Small intestine (tissue), 7 donors: ENCODE results near the gene ADAP1. TPM values are rescaled to one million over a fixed set of nuclear protein-coding genes. Genes with fewer than 3 reads are reported as not detected.

Experiments
- DNase-seq, 2 donors: peaks; one replicate each; pipeline versions ENCODE4 v3.0.0 to v3.0.0-alpha.2; 2013
- FAIRE-seq: peaks from 2 replicates; lab custom pipeline; 2012; peaks lifted over from hg19 to GRCh38; lab: Jason Lieb, UNC
- H3K27ac ChIP-seq, 3 donors: one replicate each; pipeline ENCODE4 v1.5.1; 2013; ENCODE audit warnings: low read length in 2 of 3, mild to moderate bottlenecking in 2 of 3, control low read depth in 1 of 3, inconsistent platforms in 1 of 3, low read depth in 1 of 3, moderate library complexity in 1 of 3
- H3K27me3 ChIP-seq, 3 donors: one replicate each; pipeline ENCODE4 v1.6.1; 2013; ENCODE audit warnings: low read length in 3 of 3, inconsistent platforms in 1 of 3; ENCODE audit not compliant: control insufficient read depth in 3 of 3, insufficient read depth in 3 of 3
- H3K36me3 ChIP-seq, 3 donors: one replicate each; pipeline ENCODE4 v1.6.1; 2013; ENCODE audit warnings: low read length in 3 of 3, inconsistent platforms in 1 of 3, low read depth in 1 of 3, mild to moderate bottlenecking in 1 of 3, moderate library complexity in 1 of 3; ENCODE audit not compliant: control insufficient read depth in 3 of 3, insufficient read depth in 2 of 3
- H3K4me1 ChIP-seq, 3 donors: one replicate each; pipeline ENCODE4 v1.6.1; 2013; ENCODE audit warnings: low read length in 2 of 3, inconsistent platforms in 1 of 3, low read depth in 1 of 3, mild to moderate bottlenecking in 1 of 3, moderate library complexity in 1 of 3; ENCODE audit not compliant: control insufficient read depth in 3 of 3, insufficient read depth in 2 of 3
- H3K4me3 ChIP-seq, 3 donors: one replicate each; pipeline ENCODE4 v1.5.1; 2013; ENCODE audit warnings: low read length in 3 of 3, control low read depth in 1 of 3, inconsistent platforms in 1 of 3, low read depth in 1 of 3, mild to moderate bottlenecking in 1 of 3, moderate library complexity in 1 of 3
- H3K9me3 ChIP-seq, 2 donors: one replicate each; pipeline ENCODE4 v1.6.1; 2013; ENCODE audit warnings: low read depth in 1 of 2, low read length in 1 of 2; ENCODE audit not compliant: control insufficient read depth in 2 of 2, insufficient read depth in 1 of 2
- WGBS, 3 donors: extraction: QIAGEN DNeasy Blood & Tissue Kit; methylation state at CpG; one replicate each; pipeline ENCODE4 v1.1.7; 2013; 5-methylcytosine and 5-hydroxymethylcytosine counted together
- polyA plus RNA-seq, 4 donors: library from polyadenylated mRNA; stranded (reverse) in 3 of 4; unstranded in 1 of 4; fragments of 200-250 nt in 3 of 4; fragments of 120-200 nt in 1 of 4; gene quantifications; one replicate each; pipeline versions ENCODE4 v1.2.1 to v1.2.3, GENCODE V29; 2013
- donor health status: healthy with polysubstance abuse.
- donor health status: control.
- donor health status: control.
- donor health status: Bipolar disorder and iron deficiency.
- donor health status: healthy.

ADAP1 gene
- polyA plus RNA-seq, 4 donors = 69.2 to 113 (median 86.7) TPM

DNA sequence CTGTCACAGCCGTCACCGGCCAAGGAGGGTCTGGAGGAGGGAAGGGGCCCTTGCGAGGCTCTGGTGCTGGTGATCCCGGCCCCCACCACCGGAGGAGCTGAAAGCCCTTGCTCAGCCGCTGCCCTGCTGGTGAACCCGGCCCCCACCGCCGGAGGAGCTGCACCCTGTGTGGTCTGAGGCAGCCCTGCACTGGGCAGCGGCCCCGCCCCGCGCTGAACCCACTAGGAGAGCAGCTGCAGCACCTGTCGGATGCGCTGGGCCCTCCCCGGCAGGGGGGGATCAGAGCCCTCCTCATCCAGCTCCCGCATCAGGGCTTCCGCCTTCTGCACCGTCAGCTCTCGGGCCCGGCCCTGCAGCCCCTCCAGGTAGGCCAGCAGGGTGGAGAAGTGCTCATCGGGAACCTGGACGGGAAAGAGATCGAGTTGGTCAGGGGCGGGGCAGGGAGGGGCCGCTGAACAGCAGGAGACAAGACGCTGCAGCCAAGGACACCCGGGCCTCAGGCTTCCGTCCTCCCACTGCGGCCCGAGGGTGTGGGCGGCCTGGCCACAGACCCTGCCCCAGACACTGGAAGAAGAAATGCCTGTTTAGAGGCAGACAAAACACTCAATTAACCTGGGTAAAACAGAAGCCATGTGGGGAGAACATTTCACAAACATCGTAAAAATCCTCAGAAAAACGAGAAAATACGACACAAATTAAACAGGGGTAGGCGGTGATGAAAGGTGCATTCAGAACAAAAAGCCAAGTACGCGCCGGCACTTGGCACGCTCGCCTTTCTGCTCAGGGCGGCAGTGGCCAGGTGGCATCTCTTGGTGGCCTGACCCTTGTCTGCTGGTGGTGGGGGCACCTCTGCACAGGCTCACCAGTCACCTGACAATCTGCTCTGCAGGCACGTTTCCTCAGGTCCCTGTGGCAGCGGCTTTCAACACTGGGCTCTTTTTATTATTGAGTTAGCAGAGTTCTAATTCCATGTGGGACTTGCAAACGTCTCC, 43.2 kb upstream of the ADAP1 start:
- H3K27ac ChIP-seq = no peak overlapping the region
- H3K4me1 ChIP-seq = peaks cover 0 to 9% (median 0%) of the 10 kb centered on the region in 3 donors
- no peak overlapping the region for H3K4me3 ChIP-seq
- DNase-seq = no peak
- H3K36me3 ChIP-seq = peaks cover 0 to 50% (median 4%) of the 10 kb centered on the region in 3 donors
- H3K9me3 ChIP-seq = no peaks in the 10 kb centered on the region
- H3K27me3 ChIP-seq = no peaks in the 10 kb centered on the region
- no peak for FAIRE-seq
- WGBS, 3 donors = 73 to 80% (median 79%) methylated on average over 38 to 45 of the region's 45 CpGs

DNA sequence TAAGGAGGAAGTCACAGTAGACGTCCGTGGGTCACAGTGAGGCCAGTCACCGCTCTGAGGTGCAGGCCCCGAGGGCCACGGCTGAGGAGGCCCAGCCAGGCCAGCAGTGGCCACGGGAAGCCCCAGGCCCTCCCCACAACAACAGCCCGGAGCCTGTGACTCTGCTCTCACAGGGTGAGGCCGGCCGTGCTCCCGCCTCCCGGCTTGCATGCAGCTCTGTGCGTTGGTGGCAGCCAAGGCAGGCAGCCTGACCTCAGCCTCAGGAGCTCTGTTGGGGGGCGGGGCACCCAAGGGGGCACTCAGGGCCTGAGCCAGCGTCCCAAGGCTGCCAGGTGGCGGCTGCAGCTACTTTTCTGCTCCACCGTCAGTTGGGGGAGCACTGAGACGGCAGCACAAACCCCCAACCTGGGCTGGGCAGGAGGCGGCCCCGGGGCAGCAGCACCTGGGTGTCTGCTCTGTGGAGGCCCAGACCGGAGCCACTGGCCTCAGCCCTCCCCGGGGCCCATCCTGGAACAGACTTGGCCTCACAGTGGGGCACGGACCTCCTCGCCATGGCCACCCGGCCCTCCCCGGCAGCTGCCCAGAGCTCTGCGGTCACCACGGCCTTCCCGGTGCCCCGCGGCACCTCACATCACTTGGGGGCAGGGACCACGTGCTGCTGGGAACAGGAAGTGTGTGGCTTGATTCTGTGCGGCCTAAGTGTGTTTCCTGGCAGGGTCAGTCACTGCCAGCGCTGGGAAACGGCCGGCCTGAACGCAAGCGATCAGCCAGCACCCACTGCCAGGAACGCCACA, 41.8 kb upstream of the ADAP1 start:
- peaks cover 0 to 50% (median 4%) of the 10 kb centered on the region in 3 donors for H3K36me3 ChIP-seq
- no peaks in the 10 kb centered on the region for H3K9me3 ChIP-seq
- DNase-seq = no peak
- H3K4me1 ChIP-seq = peaks cover 0 to 19% (median 0%) of the 10 kb centered on the region in 3 donors
- H3K4me3 ChIP-seq = no peak overlapping the region
- no peak overlapping the region for H3K27ac ChIP-seq
- WGBS, 3 donors = 85 to 88% (median 87%) methylated on average over 37 to 38 of the region's 38 CpGs
- no peak for FAIRE-seq
- H3K27me3 ChIP-seq = no peaks in the 10 kb centered on the region

DNA sequence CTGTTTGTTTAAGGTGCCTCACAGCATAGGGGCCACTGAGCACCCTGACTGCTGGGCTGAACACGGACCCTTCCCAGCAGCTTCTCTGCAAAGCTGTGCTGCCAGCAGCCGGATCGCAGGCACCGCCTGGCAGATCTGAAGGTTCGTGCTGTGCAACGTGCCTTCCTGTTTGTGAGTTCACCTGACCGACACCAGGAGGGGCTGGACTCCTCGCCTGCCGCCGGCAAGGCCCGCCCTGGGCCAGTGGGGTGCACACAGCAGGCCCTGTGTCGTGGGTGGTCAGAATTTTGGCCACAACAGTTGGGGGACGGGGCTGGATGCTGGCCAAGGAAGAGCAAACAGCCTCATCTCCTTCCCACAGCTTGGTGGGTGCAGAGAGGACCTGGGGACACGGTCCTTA, 41.1 kb upstream of the ADAP1 start:
- H3K27me3 ChIP-seq = no peaks in the 10 kb centered on the region
- DNase-seq = peak in 1 of 2 donors; percentile 5
- H3K27ac ChIP-seq = no peak overlapping the region
- no peaks in the 10 kb centered on the region for H3K9me3 ChIP-seq
- H3K4me1 ChIP-seq = peaks cover 0 to 26% (median 0%) of the 10 kb centered on the region in 3 donors
- no peak overlapping the region for H3K4me3 ChIP-seq
- peaks cover 0 to 45% (median 4%) of the 10 kb centered on the region in 3 donors for H3K36me3 ChIP-seq
- FAIRE-seq = no peak
- 89 to 91% (median 90%) methylated on average over 14 of the region's 14 CpGs for WGBS, 3 donors

DNA sequence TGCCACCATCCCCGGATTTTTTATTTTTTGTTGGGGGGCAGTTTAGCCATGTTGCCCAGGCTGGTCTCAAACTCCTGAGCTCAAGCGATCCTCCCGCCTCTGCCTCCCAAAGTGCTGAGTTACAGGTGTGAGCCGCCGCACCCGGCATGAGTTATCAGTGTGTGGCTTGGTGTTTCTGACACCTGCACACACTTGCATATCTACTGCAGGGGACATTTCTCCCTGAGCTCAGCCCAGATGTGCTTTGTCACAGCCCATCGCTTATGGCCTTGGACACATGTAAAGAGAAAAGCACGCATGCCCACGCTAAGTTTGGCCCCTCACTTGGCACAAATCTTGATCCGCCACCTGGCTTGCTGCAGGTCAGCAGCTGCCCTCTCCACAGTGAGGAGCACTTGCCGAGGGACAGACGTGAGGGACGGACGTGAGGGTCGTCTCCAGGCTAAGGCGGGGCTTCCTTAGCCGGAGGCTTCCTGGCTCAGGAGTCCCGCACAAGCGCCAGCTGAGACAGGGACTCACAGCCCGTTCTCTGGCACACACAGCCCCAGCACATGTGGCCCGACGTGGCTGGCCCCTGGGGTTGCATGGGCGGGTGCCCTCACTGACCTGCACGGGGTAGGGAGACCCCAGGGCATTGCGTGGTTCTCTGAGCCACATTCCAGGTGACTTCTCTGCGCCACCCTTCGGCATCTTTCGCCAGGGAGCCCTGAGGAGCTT, 40.3 kb upstream of the ADAP1 start:
- WGBS, 3 donors = 78 to 79% (median 78%) methylated on average over 27 to 28 of the region's 28 CpGs
- no peak for FAIRE-seq

GRCh38 chr7:992709-993607, 38.5 kb upstream of the ADAP1 start:
- DNase-seq = peak; percentile 94 to 97
- Histone ChIP-seq H3K9me3 (no peaks in the 10 kb centered on the region), H3K36me3 (peaks cover 0 to 54% (median 4%) of the 10 kb centered on the region in 3 donors), H3K27me3 (peaks cover 0 to 2% (median 0%) of the 10 kb centered on the region in 3 donors), H3K27ac (peak overlapping the region in 1 of 3 donors; percentile 6), H3K4me3 (no peak overlapping the region), H3K4me1 (peaks cover 0 to 38% (median 0%) of the 10 kb centered on the region in 3 donors)
- WGBS, 3 donors = 21 to 23% (median 22%) methylated on average over 34 of the region's 34 CpGs
- FAIRE-seq = no peak

More for the DNA sequence above, 40.3 kb upstream of the ADAP1 start:
- Histone ChIP-seq H3K36me3 (peaks cover 0 to 41% (median 4%) of the 10 kb centered on the region in 3 donors), H3K27ac (no peak overlapping the region), H3K4me1 (peaks cover 0 to 27% (median 0%) of the 10 kb centered on the region in 3 donors), H3K9me3 (no peaks in the 10 kb centered on the region), H3K27me3 (no peaks in the 10 kb centered on the region), H3K4me3 (no peak overlapping the region)
- peak in 1 of 2 donors; percentile 10 for DNase-seq

DNA sequence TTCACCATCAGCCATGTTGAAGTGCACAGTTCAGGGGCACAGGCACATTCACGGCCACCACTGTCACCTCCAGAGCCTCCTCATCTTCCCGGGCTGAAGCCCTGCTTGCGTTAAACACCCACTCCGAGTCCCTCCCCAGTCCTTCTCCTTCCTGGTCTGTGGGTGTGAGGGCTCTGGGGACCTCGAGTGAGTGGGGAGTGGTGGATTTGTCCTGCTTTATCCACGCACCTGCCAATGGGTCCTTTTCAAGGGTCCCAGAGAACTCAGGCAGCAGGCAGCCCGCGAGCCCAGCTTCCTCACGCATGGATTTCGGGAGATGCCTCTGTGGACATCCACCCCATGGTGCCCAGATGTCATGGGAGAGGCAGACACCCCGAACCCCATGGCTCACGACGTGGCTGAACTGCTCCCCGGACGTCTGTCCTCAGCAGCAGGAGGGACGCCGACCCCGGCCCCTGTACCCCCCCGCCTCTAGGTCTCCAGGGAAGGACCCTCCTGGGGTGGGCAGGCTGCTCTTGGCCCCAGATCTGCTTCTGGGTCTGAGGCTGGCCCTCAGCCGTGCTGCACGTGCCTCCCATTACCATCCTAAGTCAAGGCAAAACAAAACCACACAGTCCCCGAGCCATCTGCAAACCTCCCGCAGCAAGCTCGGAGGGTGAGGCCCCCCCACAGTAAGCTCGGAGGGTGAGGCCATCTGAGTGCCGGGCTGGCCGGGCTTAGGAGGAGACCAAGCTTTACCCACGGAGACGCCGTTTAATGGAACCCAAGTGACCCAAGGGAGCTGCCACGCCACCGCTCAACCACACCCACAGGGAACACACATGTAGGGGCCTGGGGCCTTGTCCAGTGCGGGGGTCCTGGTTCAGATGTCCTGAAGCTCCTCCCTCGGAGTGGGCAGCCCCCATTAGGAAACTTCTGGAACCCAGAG, 37.5 kb upstream of the ADAP1 start:
- Histone ChIP-seq H3K27me3 (peaks cover 0 to 2% (median 0%) of the 10 kb centered on the region in 3 donors), H3K9me3 (no peaks in the 10 kb centered on the region), H3K4me1 (peaks cover 0 to 48% (median 0%) of the 10 kb centered on the region in 3 donors), H3K27ac (peak overlapping the region in 1 of 3 donors; percentile 51), H3K36me3 (peaks cover 0 to 54% (median 3%) of the 10 kb centered on the region in 3 donors), H3K4me3 (no peak overlapping the region)
- WGBS, 3 donors = 51 to 74% (median 71%) methylated on average over 30 to 34 of the region's 34 CpGs
- peak in 1 of 2 donors; percentile 69 for DNase-seq
- FAIRE-seq = no peak
